Measurements from ENCODE around the gene TATDN3. TPM values are rescaled to one million over a fixed set of nuclear protein-coding genes. Genes with fewer than 3 reads are reported as not detected.

The TATDN3 gene
- polyA plus RNA-seq, 1 of the 3 experiments (the other 2 are of a cell fraction), result 5.2 TPM

GRCh38 chr1:212749821-212750535 lies 41.7 kb upstream of the TATDN3 start (continued):
- TF ChIP-seq USF2 (IDR thresholded peaks at IDR 0.05; ENCODE audit: borderline replicate concordance, low read depth, low read length) (no peak), RXRA (IDR thresholded peaks at IDR 0.05; ENCODE audit: borderline replicate concordance, low read depth) (no peak), TAF1 (IDR thresholded peaks at IDR 0.05; ENCODE audit: borderline replicate concordance, low read depth, low read length) (no peak), NRF1 (IDR thresholded peaks at IDR 0.05; ENCODE audit: low read depth, low read length) (no peak), MAX (IDR thresholded peaks at IDR 0.05; ENCODE audit: low read depth) (no peak), FOXJ3 (CRISPR knock-in tag; IDR thresholded peaks at IDR 0.05) (no peak), RCOR1 (IDR thresholded peaks at IDR 0.05; ENCODE audit: low read length) (peak; percentile 35; the same call in 1 of the 2 replicates), JUND (IDR thresholded peaks at IDR 0.05) (no peak), POLR2AphosphoS5 (IDR thresholded peaks at IDR 0.05; ENCODE audit: low read depth, low read length) (no peak), GABPA (IDR thresholded peaks at IDR 0.05; ENCODE audit: low read depth) (no peak)

- no peaks in the 10 kb centered on the region for H3K9me2 ChIP-seq
- peaks cover 3% of the 10 kb centered on the region; the same call in 1 of the 2 replicates for H3K79me2 ChIP-seq (ENCODE audit: insufficient read depth)
- H3F3A ChIP-seq (replicated peaks; ENCODE audit: insufficient read depth), result peaks cover 8% of the 10 kb centered on the region
- H3K27me3 ChIP-seq (ENCODE audit: insufficient read depth), result no peaks in the 10 kb centered on the region
- DNase-seq, result no peak
- H3K4me2 ChIP-seq, result 0 out of 2 replicates have a peak overlapping the region, but pooled peaks have one; percentile 5
- TF ChIP-seq POLR2AphosphoS5 (IDR thresholded peaks at IDR 0.05; ENCODE audit: low read depth, low read length), result no peak
- TF ChIP-seq MXI1 (IDR thresholded peaks at IDR 0.05; ENCODE audit: low read depth, low read length), result no peak
- no peak for TF ChIP-seq PBX3 (IDR thresholded peaks at IDR 0.05)
- no peak for TF ChIP-seq USF2 (IDR thresholded peaks at IDR 0.05; ENCODE audit: borderline replicate concordance, low read depth, low read length)
- no peak for TF ChIP-seq NFIC (IDR thresholded peaks at IDR 0.05; ENCODE audit: borderline replicate concordance)
- no peak for TF ChIP-seq ELF1 (IDR thresholded peaks at IDR 0.05)
- ChIA-PET POLR2A (no interaction called here), CTCF (interaction anchor here (0.8 to 4.0 kb wide), 9 partner anchors 8 to 275 kb away, joined by 3 to 31 read pairs (median 3); no protein-coding TSS in a partner anchor)
- H3K36me3 ChIP-seq (replicated peaks in 1 of 2; ENCODE audit: control insufficient read depth in 1 of 2, insufficient read depth in 2 of 2, low read length in 1 of 2), result no peaks in the 10 kb centered on the region
- peak overlapping the region; percentile 36; the same call in 1 of the 2 replicates for H2AFZ ChIP-seq (ENCODE audit: low read depth)
- H3K9ac ChIP-seq, result no peak overlapping the region
- no peak overlapping the region for H3K27ac ChIP-seq (ENCODE audit: low read depth in 2 of 2, low read length in 1 of 2)
- WGBS (ENCODE audit: low lambda C conversion rate), result 97% methylated on average over 3 of the region's 3 CpGs
- H3K9me3 ChIP-seq, result no peaks in the 10 kb centered on the region
- peaks cover 11 to 13% of the 10 kb centered on the region in 2 experiments; a peak in 3 of 4 replicates for H3K4me1 ChIP-seq (ENCODE audit: control insufficient read depth in 1 of 2, insufficient read depth in 2 of 2, low read depth in 1 of 2, low read length in 1 of 2)
- no peaks in the 10 kb centered on the region for H4K20me1 ChIP-seq (ENCODE audit: insufficient read depth)
- no peak overlapping the region for H3K4me3 ChIP-seq (ENCODE audit: low read depth in 2 of 2, low read length in 1 of 2)
These were observed 39.3 kb upstream of the TATDN3 start for GRCh38 chr1:212752252-212752933.
